Esophagus squamous epithelium (tissue), 4 donors: ENCODE measurements around the gene STK32A.

Experiments used
- POLR2A ChIP-seq, 4 donors: fragments of 450-650 bp; IDR thresholded peaks; one replicate each; pipeline ENCODE4 v1.6.1; 2017; ENCODE audit warnings: antibody characterized with exemption in 4 of 4, mild to moderate bottlenecking in 4 of 4, moderate library complexity in 3 of 4
- TF ChIP-seq, protein P1 (sequence below), 6 experiments: fragments of 450-650 bp in 4 of 6; fragments of 200-600 bp in 2 of 6; sonication (generic) in 2 of 6; IDR thresholded peaks; one replicate each; pipeline ENCODE4 v1.5.1; 2016 to 2019; ENCODE audit warnings: antibody characterized with exemption in 6 of 6, mild to moderate bottlenecking in 4 of 6, moderate library complexity in 4 of 6

- no peak for TF ChIP-seq POLR2A (IDR thresholded peaks at IDR 0.05)
- TF ChIP-seq, protein P1, sequence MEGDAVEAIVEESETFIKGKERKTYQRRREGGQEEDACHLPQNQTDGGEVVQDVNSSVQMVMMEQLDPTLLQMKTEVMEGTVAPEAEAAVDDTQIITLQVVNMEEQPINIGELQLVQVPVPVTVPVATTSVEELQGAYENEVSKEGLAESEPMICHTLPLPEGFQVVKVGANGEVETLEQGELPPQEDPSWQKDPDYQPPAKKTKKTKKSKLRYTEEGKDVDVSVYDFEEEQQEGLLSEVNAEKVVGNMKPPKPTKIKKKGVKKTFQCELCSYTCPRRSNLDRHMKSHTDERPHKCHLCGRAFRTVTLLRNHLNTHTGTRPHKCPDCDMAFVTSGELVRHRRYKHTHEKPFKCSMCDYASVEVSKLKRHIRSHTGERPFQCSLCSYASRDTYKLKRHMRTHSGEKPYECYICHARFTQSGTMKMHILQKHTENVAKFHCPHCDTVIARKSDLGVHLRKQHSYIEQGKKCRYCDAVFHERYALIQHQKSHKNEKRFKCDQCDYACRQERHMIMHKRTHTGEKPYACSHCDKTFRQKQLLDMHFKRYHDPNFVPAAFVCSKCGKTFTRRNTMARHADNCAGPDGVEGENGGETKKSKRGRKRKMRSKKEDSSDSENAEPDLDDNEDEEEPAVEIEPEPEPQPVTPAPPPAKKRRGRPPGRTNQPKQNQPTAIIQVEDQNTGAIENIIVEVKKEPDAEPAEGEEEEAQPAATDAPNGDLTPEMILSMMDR (IDR thresholded peaks at IDR 0.05), result no peak
These were observed 92.6 kb downstream of the STK32A start for GRCh38 chr5:147327421-147327820.
